Activated CD4-positive, CD25-positive, alpha-beta regulatory T cell treated with anti-CD3 and anti-CD28 coated beads, Interleukin-2, amount 50 U/mL, for 24 hours (primary cell): ENCODE results near the gene IMPDH1.
A peak's percentile ranks its signal among the peaks of the same experiment; 100 is the strongest.

Experiments
- ATAC-seq, 2 donors: fragments of 150-1000 bp; cut with Tn5 transposase; one replicate each; pipeline ENCODE4 v1.10.0; 2021; ENCODE audit warnings: mild to moderate bottlenecking in 1 of 2, moderate library complexity in 1 of 2

IMPDH1 gene

GRCh38 chr7:128358233-128358632, 51.5 kb downstream of the IMPDH1 start:
- ATAC-seq, result no peak

GRCh38 chr7:128357217-128357613, 52.6 kb downstream of the IMPDH1 start:
- ATAC-seq, result no peak

GRCh38 chr7:128356546-128357216, 53.1 kb downstream of the IMPDH1 start:
- no peak for ATAC-seq

- ATAC-seq, result no peak
These were observed 56.2 kb downstream of the IMPDH1 start for GRCh38 chr7:128353610-128354009.

- no peak for ATAC-seq
These were observed 56.6 kb downstream of the IMPDH1 start for GRCh38 chr7:128353189-128353588.

GRCh38 chr7:128352636-128353035, 57.1 kb downstream of the IMPDH1 start:
- no peak for ATAC-seq

- ATAC-seq, result peak; percentile 37
These were observed 57.6 kb downstream of the IMPDH1 start for GRCh38 chr7:128352153-128352537.

GRCh38 chr7:128351296-128352152, 58.3 kb downstream of the IMPDH1 start:
- peak; percentile 29 to 36 for ATAC-seq

GRCh38 chr7:128350708-128351295, 59.0 kb downstream of the IMPDH1 start:
- ATAC-seq, result no peak

- ATAC-seq, result no peak
These were observed 60.3 kb downstream of the IMPDH1 start for GRCh38 chr7:128349466-128349825.

- ATAC-seq, result no peak
These were observed 62.1 kb downstream of the IMPDH1 start for GRCh38 chr7:128347647-128348097.

- no peak for ATAC-seq
These were observed 65.4 kb downstream of the IMPDH1 start for GRCh38 chr7:128344431-128344774.

GRCh38 chr7:128343554-128344430, 66.0 kb downstream of the IMPDH1 start, which contains the start of gene RBM28:
Gene RBM28, minus strand, starts transcription at chr7:128343908. Its CDS starts 115 bp downstream, at chr7:128343793.
- ATAC-seq, result peak; percentile 92 to 94
